ENCODE data around the gene MEIS2.

MEIS2 gene

GRCh38 chr15:37075777-37076176, 24.6 kb downstream of the MEIS2 start:
- Histone ChIP-seq H3K27me3 (ENCODE audit: insufficient read depth, low read length) (no peaks in the 10 kb centered on the region), H3K23ac (ENCODE audit: low read length) (no peak overlapping the region), H3K4me3 (ENCODE audit: low read depth, low read length) (no peak overlapping the region), H3K79me2 (ENCODE audit: control insufficient read depth, insufficient read depth, low read length, poor library complexity) (no peaks in the 10 kb centered on the region), H4K8ac (ENCODE audit: low read depth, low read length) (no peak overlapping the region), H2BK5ac (ENCODE audit: low read depth, low read length, poor library complexity) (no peak overlapping the region), H3K4me1 (ENCODE audit: control insufficient read depth in 1 of 2, insufficient read depth in 2 of 2, low read length in 2 of 2) (peaks cover 2% of the 10 kb centered on the region in 2 experiments), H3K18ac (ENCODE audit: low read length) (no peak overlapping the region), H2BK12ac (ENCODE audit: low read length) (no peak overlapping the region), H3K9me3 (ENCODE audit: insufficient read depth, low read depth, low read length) (no peaks in the 10 kb centered on the region), H4K12ac (ENCODE audit: low read depth, low read length) (no peak overlapping the region), H3K27ac (ENCODE audit: low read depth, low read length) (no peak overlapping the region), H2AK5ac (ENCODE audit: low read length) (no peak overlapping the region), H2AFZ (ENCODE audit: insufficient read depth, low read length, poor library complexity) (no peak overlapping the region), H3K4me2 (ENCODE audit: low read length) (no peak overlapping the region), H2BK120ac (ENCODE audit: insufficient read depth, low read length, poor library complexity) (no peak overlapping the region), H4K91ac (ENCODE audit: low read depth, low read length) (no peak overlapping the region), H3K9ac (ENCODE audit: low read length) (no peak overlapping the region), H3K4ac (ENCODE audit: low read depth, low read length) (no peak overlapping the region), H3K14ac (ENCODE audit: low read length) (no peak overlapping the region), H3K79me1 (ENCODE audit: low read length) (peaks cover 2% of the 10 kb centered on the region), H3K36me3 (ENCODE audit: control insufficient read depth in 1 of 2, insufficient read depth in 2 of 2, low read length in 2 of 2) (no peaks in the 10 kb centered on the region)
- no CpG with 5 or more reads among the region's 4 CpGs for WGBS (ENCODE audit: extremely low coverage, insufficient coverage, insufficient read length)
- DNase-seq: no peak

- H2BK12ac ChIP-seq (ENCODE audit: low read length): no peak overlapping the region
- no CpG with 5 or more reads among the region's 1 CpG for WGBS (ENCODE audit: extremely low coverage, insufficient coverage, insufficient read length)
These were observed 28.2 kb downstream of the MEIS2 start for GRCh38 chr15:37072181-37072580.

GRCh38 chr15:37071134-37071533, 29.2 kb downstream of the MEIS2 start:
- H3K9me3 ChIP-seq (ENCODE audit: insufficient read depth, low read depth, low read length): no peaks in the 10 kb centered on the region
- H3K4me1 ChIP-seq (ENCODE audit: control insufficient read depth in 1 of 2, insufficient read depth in 2 of 2, low read length in 2 of 2): no peaks in the 10 kb centered on the region
- H3K23ac ChIP-seq (ENCODE audit: low read length): no peak overlapping the region
- WGBS (ENCODE audit: extremely low coverage, insufficient coverage, insufficient read length): no CpG with 5 or more reads among the region's 3 CpGs
- no peaks in the 10 kb centered on the region for H3K27me3 ChIP-seq (ENCODE audit: insufficient read depth, low read length)
- H3K4ac ChIP-seq (ENCODE audit: low read depth, low read length): no peak overlapping the region
- DNase-seq: no peak
- H4K8ac ChIP-seq (ENCODE audit: low read depth, low read length): no peak overlapping the region
- H3K4me3 ChIP-seq (ENCODE audit: low read depth, low read length): no peak overlapping the region
- H2AFZ ChIP-seq (ENCODE audit: insufficient read depth, low read length, poor library complexity): no peak overlapping the region
- H4K91ac ChIP-seq (ENCODE audit: low read depth, low read length): no peak overlapping the region
- no peak overlapping the region for H2BK120ac ChIP-seq (ENCODE audit: insufficient read depth, low read length, poor library complexity)
- no peaks in the 10 kb centered on the region for H3K36me3 ChIP-seq (ENCODE audit: control insufficient read depth in 1 of 2, insufficient read depth in 2 of 2, low read length in 2 of 2)
- no peaks in the 10 kb centered on the region for H3K79me2 ChIP-seq (ENCODE audit: control insufficient read depth, insufficient read depth, low read length, poor library complexity)
- no peak overlapping the region for H2BK12ac ChIP-seq (ENCODE audit: low read length)
- no peaks in the 10 kb centered on the region for H3K79me1 ChIP-seq (ENCODE audit: low read length)
- no peak overlapping the region for H3K4me2 ChIP-seq (ENCODE audit: low read length)
- no peak overlapping the region for H4K12ac ChIP-seq (ENCODE audit: low read depth, low read length)
- no peak overlapping the region for H3K27ac ChIP-seq (ENCODE audit: low read depth, low read length)
- no peak overlapping the region for H3K9ac ChIP-seq (ENCODE audit: low read length)
- no peak overlapping the region for H3K14ac ChIP-seq (ENCODE audit: low read length)
- no peak overlapping the region for H3K18ac ChIP-seq (ENCODE audit: low read length)
- no peak overlapping the region for H2AK5ac ChIP-seq (ENCODE audit: low read length)
- H2BK5ac ChIP-seq (ENCODE audit: low read depth, low read length, poor library complexity): no peak overlapping the region

More at GRCh38 chr15:37072181-37072580, 28.2 kb downstream of the MEIS2 start:
- Histone ChIP-seq H2AK5ac (ENCODE audit: low read length) (no peak overlapping the region), H3K79me2 (ENCODE audit: control insufficient read depth, insufficient read depth, low read length, poor library complexity) (no peaks in the 10 kb centered on the region), H3K18ac (ENCODE audit: low read length) (no peak overlapping the region), H4K12ac (ENCODE audit: low read depth, low read length) (no peak overlapping the region), H3K36me3 (ENCODE audit: control insufficient read depth in 1 of 2, insufficient read depth in 2 of 2, low read length in 2 of 2) (no peaks in the 10 kb centered on the region), H2BK5ac (ENCODE audit: low read depth, low read length, poor library complexity) (no peak overlapping the region), H3K4ac (ENCODE audit: low read depth, low read length) (no peak overlapping the region), H3K14ac (ENCODE audit: low read length) (no peak overlapping the region), H4K91ac (ENCODE audit: low read depth, low read length) (no peak overlapping the region), H3K23ac (ENCODE audit: low read length) (no peak overlapping the region), H4K8ac (ENCODE audit: low read depth, low read length) (no peak overlapping the region), H3K4me3 (ENCODE audit: low read depth, low read length) (no peak overlapping the region), H3K4me1 (ENCODE audit: control insufficient read depth in 1 of 2, insufficient read depth in 2 of 2, low read length in 2 of 2) (no peaks in the 10 kb centered on the region), H3K27ac (ENCODE audit: low read depth, low read length) (no peak overlapping the region), H3K79me1 (ENCODE audit: low read length) (no peaks in the 10 kb centered on the region), H3K4me2 (ENCODE audit: low read length) (no peak overlapping the region), H3K9ac (ENCODE audit: low read length) (no peak overlapping the region), H2BK120ac (ENCODE audit: insufficient read depth, low read length, poor library complexity) (no peak overlapping the region), H3K27me3 (ENCODE audit: insufficient read depth, low read length) (no peaks in the 10 kb centered on the region), H3K9me3 (ENCODE audit: insufficient read depth, low read depth, low read length) (no peaks in the 10 kb centered on the region), H2AFZ (ENCODE audit: insufficient read depth, low read length, poor library complexity) (no peak overlapping the region)
- DNase-seq: no peak

- H2AK5ac ChIP-seq (ENCODE audit: low read length): no peak overlapping the region
- H3K14ac ChIP-seq (ENCODE audit: low read length): no peak overlapping the region
- no peaks in the 10 kb centered on the region for H3K9me3 ChIP-seq (ENCODE audit: insufficient read depth, low read depth, low read length)
- no peak overlapping the region for H2BK120ac ChIP-seq (ENCODE audit: insufficient read depth, low read length, poor library complexity)
- H3K18ac ChIP-seq (ENCODE audit: low read length): no peak overlapping the region
- H4K8ac ChIP-seq (ENCODE audit: low read depth, low read length): no peak overlapping the region
- H3K27me3 ChIP-seq (ENCODE audit: insufficient read depth, low read length): no peaks in the 10 kb centered on the region
- H4K91ac ChIP-seq (ENCODE audit: low read depth, low read length): no peak overlapping the region
- WGBS (ENCODE audit: extremely low coverage, insufficient coverage, insufficient read length): no CpG with 5 or more reads among the region's 2 CpGs
- H2BK5ac ChIP-seq (ENCODE audit: low read depth, low read length, poor library complexity): no peak overlapping the region
- H2BK12ac ChIP-seq (ENCODE audit: low read length): no peak overlapping the region
- no peak overlapping the region for H2AFZ ChIP-seq (ENCODE audit: insufficient read depth, low read length, poor library complexity)
- no peak overlapping the region for H3K4ac ChIP-seq (ENCODE audit: low read depth, low read length)
- no peaks in the 10 kb centered on the region for H3K79me2 ChIP-seq (ENCODE audit: control insufficient read depth, insufficient read depth, low read length, poor library complexity)
- H4K12ac ChIP-seq (ENCODE audit: low read depth, low read length): no peak overlapping the region
- no peak overlapping the region for H3K27ac ChIP-seq (ENCODE audit: low read depth, low read length)
- peak; percentile 60 to 90 for DNase-seq
- no peaks in the 10 kb centered on the region for H3K4me1 ChIP-seq (ENCODE audit: control insufficient read depth in 1 of 2, insufficient read depth in 2 of 2, low read length in 2 of 2)
- H3K79me1 ChIP-seq (ENCODE audit: low read length): no peaks in the 10 kb centered on the region
- H3K9ac ChIP-seq (ENCODE audit: low read length): no peak overlapping the region
- no peak overlapping the region for H3K4me3 ChIP-seq (ENCODE audit: low read depth, low read length)
- no peak overlapping the region for H3K23ac ChIP-seq (ENCODE audit: low read length)
- H3K4me2 ChIP-seq (ENCODE audit: low read length): no peak overlapping the region
- H3K36me3 ChIP-seq (ENCODE audit: control insufficient read depth in 1 of 2, insufficient read depth in 2 of 2, low read length in 2 of 2): no peaks in the 10 kb centered on the region
These were observed 29.7 kb downstream of the MEIS2 start for GRCh38 chr15:37070686-37071085.
